ENCODE results near the gene NMBR. TPM values are rescaled to one million over a fixed set of nuclear protein-coding genes. Genes with fewer than 3 reads are reported as not detected.

Gene NMBR
- total RNA-seq, 3 donors from 2014 or later (not counting 1 experiment from before 2014, with no cell fraction given), result not detected

DNA sequence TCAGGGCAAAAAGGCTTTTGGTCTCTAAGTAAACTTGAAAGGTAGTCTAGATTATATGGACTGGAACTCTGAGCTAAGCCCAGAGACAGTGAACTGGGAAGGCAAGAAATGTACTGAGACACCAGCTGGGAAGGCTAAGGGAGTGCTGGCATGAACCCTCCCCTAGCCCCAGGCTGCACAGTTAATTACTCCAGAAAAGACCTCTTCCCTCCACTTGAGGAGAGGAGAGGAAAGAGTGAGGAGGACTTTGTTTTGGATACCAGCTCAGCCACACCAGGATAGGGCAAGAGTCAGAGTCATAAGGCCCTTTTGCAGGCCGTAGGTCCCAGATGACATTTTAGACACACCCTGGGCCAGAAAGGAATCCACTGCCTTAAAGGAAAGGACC is 98.3 kb downstream of the NMBR start:
- no peaks in the 10 kb centered on the region for H3K27me3 Mint-ChIP-seq (ENCODE audit: low read depth in 2 of 2)
- TF ChIP-seq, protein P1, sequence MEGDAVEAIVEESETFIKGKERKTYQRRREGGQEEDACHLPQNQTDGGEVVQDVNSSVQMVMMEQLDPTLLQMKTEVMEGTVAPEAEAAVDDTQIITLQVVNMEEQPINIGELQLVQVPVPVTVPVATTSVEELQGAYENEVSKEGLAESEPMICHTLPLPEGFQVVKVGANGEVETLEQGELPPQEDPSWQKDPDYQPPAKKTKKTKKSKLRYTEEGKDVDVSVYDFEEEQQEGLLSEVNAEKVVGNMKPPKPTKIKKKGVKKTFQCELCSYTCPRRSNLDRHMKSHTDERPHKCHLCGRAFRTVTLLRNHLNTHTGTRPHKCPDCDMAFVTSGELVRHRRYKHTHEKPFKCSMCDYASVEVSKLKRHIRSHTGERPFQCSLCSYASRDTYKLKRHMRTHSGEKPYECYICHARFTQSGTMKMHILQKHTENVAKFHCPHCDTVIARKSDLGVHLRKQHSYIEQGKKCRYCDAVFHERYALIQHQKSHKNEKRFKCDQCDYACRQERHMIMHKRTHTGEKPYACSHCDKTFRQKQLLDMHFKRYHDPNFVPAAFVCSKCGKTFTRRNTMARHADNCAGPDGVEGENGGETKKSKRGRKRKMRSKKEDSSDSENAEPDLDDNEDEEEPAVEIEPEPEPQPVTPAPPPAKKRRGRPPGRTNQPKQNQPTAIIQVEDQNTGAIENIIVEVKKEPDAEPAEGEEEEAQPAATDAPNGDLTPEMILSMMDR (IDR thresholded peaks at IDR 0.05), result no peak
- H3K4me3 ChIP-seq (ENCODE audit: low read length), result no peak overlapping the region
- no peak overlapping the region for H3K27ac ChIP-seq (ENCODE audit: low read length)
- no peaks in the 10 kb centered on the region for H3K27me3 ChIP-seq (ENCODE audit: control insufficient read depth, insufficient read depth, low read length)
- H3K4me1 ChIP-seq (ENCODE audit: control insufficient read depth, insufficient read depth, low read length), result no peaks in the 10 kb centered on the region
- H3K36me3 ChIP-seq (ENCODE audit: control insufficient read depth, insufficient read depth, low read length), result no peaks in the 10 kb centered on the region
- no peaks in the 10 kb centered on the region for H3K4me1 Mint-ChIP-seq
- no peak overlapping the region for H3K27ac Mint-ChIP-seq
- peaks cover 9 to 26% of the 10 kb centered on the region in 2 donors for H3K9me3 Mint-ChIP-seq
- H3K36me3 Mint-ChIP-seq, result peaks cover 10% of the 10 kb centered on the region
- intact Hi-C loops (cut with micrococcal nuclease), result no loop called here
- WGBS (ENCODE audit: insufficient coverage), result 82% methylated on average over 1 of the region's 1 CpG
- ATAC-seq (no peak), DNase-seq (no peak)
- H3K4me3 Mint-ChIP-seq, result no peak overlapping the region
- no peaks in the 10 kb centered on the region for H3K9me3 ChIP-seq (ENCODE audit: control insufficient read depth, insufficient read depth, low read length)

DNA sequence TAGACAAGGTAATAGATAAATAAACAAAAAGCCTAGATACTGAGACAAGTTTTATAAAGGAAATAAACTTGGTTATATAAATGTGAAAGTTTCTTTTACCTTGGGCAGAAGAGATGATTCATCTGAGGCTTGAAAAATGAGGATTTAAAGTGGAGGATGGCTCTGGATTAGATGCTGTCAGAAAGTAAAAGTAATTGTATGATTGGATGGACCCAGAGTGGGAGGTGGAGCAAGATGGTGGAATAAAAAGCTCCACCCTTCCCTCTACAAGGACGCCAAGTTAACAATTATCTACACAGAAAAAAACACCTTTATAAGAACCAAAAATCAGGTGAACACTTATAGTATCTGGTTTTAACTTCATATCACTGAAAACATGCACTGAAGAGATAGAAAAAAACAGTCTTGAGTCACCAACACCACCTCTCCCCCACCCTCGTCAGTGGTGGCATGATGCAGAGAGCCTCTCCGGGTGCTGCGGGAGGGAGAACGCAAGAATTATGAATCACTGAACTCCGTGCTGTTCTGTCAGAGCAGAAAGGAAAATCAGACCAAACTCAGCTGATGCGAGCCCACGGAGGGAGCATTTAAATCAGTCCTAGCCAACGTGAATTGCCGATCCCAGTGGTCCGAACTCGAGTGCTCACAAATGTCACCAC is 98.9 kb downstream of the NMBR start:
- TF ChIP-seq, protein P1 (IDR thresholded peaks at IDR 0.05), result no peak
- DNase-seq (no peak), ATAC-seq (no peak)
- H3K27ac Mint-ChIP-seq, result no peak overlapping the region
- Histone ChIP-seq H3K27me3 (ENCODE audit: control insufficient read depth, insufficient read depth, low read length) (no peaks in the 10 kb centered on the region), H3K27ac (ENCODE audit: low read length) (no peak overlapping the region), H3K4me1 (ENCODE audit: control insufficient read depth, insufficient read depth, low read length) (no peaks in the 10 kb centered on the region), H3K36me3 (ENCODE audit: control insufficient read depth, insufficient read depth, low read length) (no peaks in the 10 kb centered on the region), H3K4me3 (ENCODE audit: low read length) (no peak overlapping the region), H3K9me3 (ENCODE audit: control insufficient read depth, insufficient read depth, low read length) (no peaks in the 10 kb centered on the region)
- H3K36me3 Mint-ChIP-seq, result peaks cover 10% of the 10 kb centered on the region
- no peaks in the 10 kb centered on the region for H3K4me1 Mint-ChIP-seq
- no peaks in the 10 kb centered on the region for H3K27me3 Mint-ChIP-seq (ENCODE audit: low read depth in 2 of 2)
- peaks cover 9 to 26% of the 10 kb centered on the region in 2 donors for H3K9me3 Mint-ChIP-seq
- intact Hi-C loops (cut with micrococcal nuclease), result no loop called here
- 91% methylated on average over 12 of the region's 12 CpGs for WGBS (ENCODE audit: insufficient coverage)
- H3K4me3 Mint-ChIP-seq, result no peak overlapping the region

DNA sequence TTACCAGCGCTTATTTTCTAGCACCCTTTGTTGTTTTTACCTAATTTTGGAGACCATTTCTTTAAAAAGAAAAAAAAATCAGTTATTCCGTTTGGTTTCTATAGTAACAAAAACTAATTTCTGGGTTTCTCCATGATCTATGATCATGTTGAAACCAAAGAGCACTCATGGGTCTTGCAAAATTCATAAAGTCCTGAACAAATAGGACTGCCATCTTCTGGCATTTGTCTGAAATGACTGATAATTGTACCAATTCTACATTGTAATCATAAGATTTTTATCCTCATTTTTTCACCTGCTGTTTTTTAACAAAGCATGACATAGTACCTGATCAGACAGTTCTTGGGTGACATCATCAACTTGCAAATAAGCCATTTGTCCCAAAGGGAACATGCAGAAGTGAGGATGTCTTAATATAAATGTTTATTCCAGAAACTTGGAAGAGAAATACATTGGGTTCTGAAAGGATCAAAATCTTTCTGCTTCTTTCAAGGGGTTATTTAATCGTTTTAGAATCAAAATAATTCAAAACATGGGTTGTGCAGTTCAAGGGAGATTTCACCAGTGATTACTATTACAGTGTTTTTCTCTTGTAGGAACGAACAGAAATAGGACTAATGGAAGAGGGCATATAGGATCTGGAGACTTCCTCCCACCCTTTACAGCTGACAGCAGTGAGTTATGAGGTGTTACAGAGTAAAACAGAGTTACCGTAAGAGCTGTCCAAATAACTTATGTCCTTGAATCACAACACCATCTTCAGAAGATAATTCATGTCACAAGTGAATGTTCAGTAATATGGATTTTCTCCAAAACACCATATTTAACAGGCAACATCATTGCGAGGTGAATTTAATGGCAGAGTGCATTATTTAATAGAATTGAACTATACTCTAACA is 101.3 kb downstream of the NMBR start:
- no peaks in the 10 kb centered on the region for H3K27me3 Mint-ChIP-seq (ENCODE audit: low read depth in 2 of 2)
- intact Hi-C loops (cut with micrococcal nuclease), result no loop called here
- TF ChIP-seq, protein P1 (IDR thresholded peaks at IDR 0.05), result no peak

More for the DNA sequence above, 101.3 kb downstream of the NMBR start:
- H3K9me3 Mint-ChIP-seq, result peaks cover 2 to 14% of the 10 kb centered on the region in 2 donors
- H3K36me3 Mint-ChIP-seq, result peaks cover 9% of the 10 kb centered on the region
- H3K4me3 Mint-ChIP-seq, result no peak overlapping the region
- Histone ChIP-seq H3K36me3 (ENCODE audit: control insufficient read depth, insufficient read depth, low read length) (no peaks in the 10 kb centered on the region), H3K4me1 (ENCODE audit: control insufficient read depth, insufficient read depth, low read length) (no peaks in the 10 kb centered on the region), H3K27ac (ENCODE audit: low read length) (no peak overlapping the region), H3K27me3 (ENCODE audit: control insufficient read depth, insufficient read depth, low read length) (no peaks in the 10 kb centered on the region), H3K4me3 (ENCODE audit: low read length) (no peak overlapping the region), H3K9me3 (ENCODE audit: control insufficient read depth, insufficient read depth, low read length) (no peaks in the 10 kb centered on the region)
- ATAC-seq, result no peak
- no peaks in the 10 kb centered on the region for H3K4me1 Mint-ChIP-seq
- no peak overlapping the region for H3K27ac Mint-ChIP-seq
- DNase-seq, result no peak
- 69% methylated on average over 4 of the region's 6 CpGs for WGBS (ENCODE audit: insufficient coverage)

Measured in natural killer cell (primary cell).